ENCODE results near the gene CAPZB. TPM values are rescaled to one million over a fixed set of nuclear protein-coding genes. Genes with fewer than 3 reads are reported as not detected.
"Not testable (repeated sequence)": the region's sequence is repeated elsewhere in the genome, so short reads cannot be mapped to it uniquely, and the experiment has no call there.

CAPZB gene
- total RNA-seq, 4 donors from 2014 or later: 58.2 to 109 (median 96.7) TPM

- TF ChIP-seq POLR2A (IDR thresholded peaks at IDR 0.05) (no peak), CTCF (IDR thresholded peaks at IDR 0.05) (no peak), EP300 (IDR thresholded peaks at IDR 0.05) (no peak)
- no peak overlapping the region for H3K4me3 ChIP-seq
- 69 to 74% methylated on average over 2 of the region's 2 CpGs for WGBS, 2 donors
- no peaks in the 10 kb centered on the region for H3K27me3 ChIP-seq
- peaks cover 0 to 7% (median 0%) of the 10 kb centered on the region in 4 donors for H3K9me3 ChIP-seq
- no peak overlapping the region for H3K27ac ChIP-seq
- H3K36me3 ChIP-seq: no peaks in the 10 kb centered on the region
- H3K4me1 ChIP-seq: peaks cover 0 to 7% (median 2%) of the 10 kb centered on the region in 4 donors
- DNase-seq (ENCODE audit: low spot score in 2 of 2): no peak
Observed at GRCh38 chr1:19528438-19528837, 43.1 kb upstream of the CAPZB start.

GRCh38 chr1:19525607-19526545, 40.5 kb upstream of the CAPZB start:
- H3K36me3 ChIP-seq: no peaks in the 10 kb centered on the region
- no peak overlapping the region for H3K27ac ChIP-seq
- peaks cover 0 to 6% (median 0%) of the 10 kb centered on the region in 4 donors for H3K9me3 ChIP-seq
- H3K4me3 ChIP-seq: no peak overlapping the region
- WGBS, 2 donors: 88% methylated on average over 8 of the region's 8 CpGs
- no peaks in the 10 kb centered on the region for H3K27me3 ChIP-seq
- TF ChIP-seq EP300 (IDR thresholded peaks at IDR 0.05) (no peak), CTCF (IDR thresholded peaks at IDR 0.05) (no peak), POLR2A (IDR thresholded peaks at IDR 0.05) (no peak)
- DNase-seq (ENCODE audit: low spot score in 2 of 2): no peak
- peaks cover 0 to 7% (median 2%) of the 10 kb centered on the region in 4 donors for H3K4me1 ChIP-seq

- peaks cover 0 to 6% (median 0%) of the 10 kb centered on the region in 4 donors for H3K9me3 ChIP-seq
- no peaks in the 10 kb centered on the region for H3K27me3 ChIP-seq
- H3K4me1 ChIP-seq: peaks cover 0 to 4% (median 2%) of the 10 kb centered on the region in 4 donors
- 93 to 97% methylated on average over 5 of the region's 5 CpGs for WGBS, 2 donors
- DNase-seq (ENCODE audit: low spot score in 2 of 2): no peak
- TF ChIP-seq EP300 (IDR thresholded peaks at IDR 0.05) (no peak), CTCF (IDR thresholded peaks at IDR 0.05) (no peak), POLR2A (IDR thresholded peaks at IDR 0.05) (no peak)
- H3K27ac ChIP-seq: no peak overlapping the region
- H3K4me3 ChIP-seq: no peak overlapping the region
- no peaks in the 10 kb centered on the region for H3K36me3 ChIP-seq
Observed at GRCh38 chr1:19524791-19525190, 39.5 kb upstream of the CAPZB start.

- H3K9me3 ChIP-seq; H3K4me3 ChIP-seq; H3K27ac ChIP-seq; H3K36me3 ChIP-seq; H3K4me1 ChIP-seq; DNase-seq (ENCODE audit: low spot score in 2 of 2); H3K27me3 ChIP-seq: not testable (repeated sequence)
- 81 to 90% methylated on average over 4 of the region's 4 CpGs for WGBS, 2 donors
Observed at GRCh38 chr1:19522570-19522969, 37.2 kb upstream of the CAPZB start.

GRCh38 chr1:19521411-19521810, 36.1 kb upstream of the CAPZB start:
- Histone ChIP-seq H3K4me3 (no peak overlapping the region), H3K27ac (no peak overlapping the region), H3K9me3 (peaks cover 0 to 6% (median 0%) of the 10 kb centered on the region in 4 donors), H3K4me1 (no peaks in the 10 kb centered on the region), H3K27me3 (no peaks in the 10 kb centered on the region), H3K36me3 (no peaks in the 10 kb centered on the region)
- 67 to 82% methylated on average over 2 of the region's 2 CpGs for WGBS, 2 donors
- TF ChIP-seq EP300 (IDR thresholded peaks at IDR 0.05) (no peak), POLR2A (IDR thresholded peaks at IDR 0.05) (no peak), CTCF (IDR thresholded peaks at IDR 0.05) (no peak)
- no peak for DNase-seq (ENCODE audit: low spot score in 2 of 2)
